HPDE6-E6E7 (cell line): ENCODE data around the gene PDE7B.

ENCODE experiments used
- DNase-seq: peaks from one replicate; pipeline ENCODE4 v3.0.0; 2011; ENCODE audit warnings: missing footprints; ENCODE audit errors: extremely low spot score

PDE7B gene

GRCh38 chr6:136235233-136235564 lies 383.7 kb downstream of the PDE7B start:
- no peak for DNase-seq

- no peak for DNase-seq
Observed at GRCh38 chr6:136236466-136237293, 385.2 kb downstream of the PDE7B start.

- DNase-seq = no peak
Observed at GRCh38 chr6:136244061-136244616, 392.6 kb downstream of the PDE7B start.
